HG02642 (cell line): ENCODE results near the gene CCDC88C.

Experiments
- ATAC-seq: cut with Tn5 transposase; IDR thresholded peaks from one replicate; pipeline ENCODE4 v1.9.1; 2021; ENCODE audit warnings: mild to moderate bottlenecking; ENCODE audit not compliant: unreplicated experiment, poor library complexity

The CCDC88C gene

GRCh38 chr14:91332171-91332985, 85.2 kb downstream of the CCDC88C start:
- ATAC-seq: no peak

GRCh38 chr14:91331721-91332120, 85.9 kb downstream of the CCDC88C start:
- ATAC-seq: no peak

GRCh38 chr14:91330856-91331255, 86.8 kb downstream of the CCDC88C start:
- ATAC-seq: no peak

GRCh38 chr14:91330096-91330696, 87.4 kb downstream of the CCDC88C start:
- ATAC-seq: no peak

- no peak for ATAC-seq
These were observed 88.1 kb downstream of the CCDC88C start for GRCh38 chr14:91329486-91330014.

- no peak for ATAC-seq
These were observed 89.1 kb downstream of the CCDC88C start for GRCh38 chr14:91328313-91329050.

- no peak for ATAC-seq
These were observed 89.8 kb downstream of the CCDC88C start for GRCh38 chr14:91327661-91328312.

GRCh38 chr14:91327250-91327595, 90.4 kb downstream of the CCDC88C start:
- no peak for ATAC-seq

- no peak for ATAC-seq
These were observed 90.9 kb downstream of the CCDC88C start for GRCh38 chr14:91326514-91327249.

GRCh38 chr14:91324606-91325575, 92.7 kb downstream of the CCDC88C start:
- no peak for ATAC-seq

GRCh38 chr14:91323671-91324605, 93.7 kb downstream of the CCDC88C start:
- ATAC-seq: peak; percentile 75

- no peak for ATAC-seq
These were observed 94.6 kb downstream of the CCDC88C start for GRCh38 chr14:91323031-91323430.

- no peak for ATAC-seq
These were observed 95.0 kb downstream of the CCDC88C start for GRCh38 chr14:91322623-91323022.

- ATAC-seq: no peak
These were observed 96.5 kb downstream of the CCDC88C start for GRCh38 chr14:91321131-91321530.

- no peak for ATAC-seq
These were observed 97.4 kb downstream of the CCDC88C start for GRCh38 chr14:91320266-91320665.

- no peak for ATAC-seq
These were observed 98.7 kb downstream of the CCDC88C start for GRCh38 chr14:91318911-91319310.

GRCh38 chr14:91317381-91318308, 100.0 kb downstream of the CCDC88C start:
- ATAC-seq: no peak
